Measurements from ENCODE around the gene RIPOR3.
A peak's percentile ranks its signal among the peaks of the same experiment; 100 is the strongest.
"Not testable (repeated sequence)": the region's sequence is repeated elsewhere in the genome, so short reads cannot be mapped to it uniquely, and the experiment has no call there.

Gene RIPOR3

DNA sequence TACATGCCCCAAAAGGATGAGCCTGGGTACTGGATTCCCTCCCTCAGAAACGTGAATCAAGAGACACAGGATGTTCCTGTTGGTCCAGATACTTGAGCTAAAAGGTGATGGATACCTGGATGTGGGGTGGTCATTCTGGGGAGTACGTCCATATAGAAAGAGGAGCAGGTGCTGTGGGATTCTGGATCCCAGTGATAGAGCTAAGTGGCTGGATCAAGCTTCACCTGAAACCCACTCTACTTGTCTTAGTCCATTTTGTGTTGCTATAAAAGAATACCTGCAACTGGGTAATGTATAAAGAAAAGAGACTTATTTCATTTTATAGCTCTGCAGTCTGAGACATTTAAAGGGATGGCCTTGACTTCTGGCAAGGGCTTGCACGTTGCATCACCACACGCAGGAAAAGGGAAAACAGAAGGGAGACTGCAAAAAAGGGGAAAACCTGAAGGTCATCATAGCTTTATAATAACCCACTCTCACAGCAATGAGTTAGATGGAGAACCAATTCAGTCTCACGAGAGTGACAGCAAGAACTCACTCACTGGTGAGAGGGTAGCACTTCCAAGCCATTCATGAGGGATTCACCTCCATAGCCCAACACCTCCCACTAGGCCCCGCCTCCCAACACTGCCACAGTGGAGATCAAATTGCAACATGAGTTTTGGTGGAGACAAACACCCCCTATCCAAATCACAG lies 31.2 kb downstream of the RIPOR3 start:
- DNase-seq (ENCODE audit: insufficient read length, low spot score) (no peak), FAIRE-seq (peak; percentile 86)

DNA sequence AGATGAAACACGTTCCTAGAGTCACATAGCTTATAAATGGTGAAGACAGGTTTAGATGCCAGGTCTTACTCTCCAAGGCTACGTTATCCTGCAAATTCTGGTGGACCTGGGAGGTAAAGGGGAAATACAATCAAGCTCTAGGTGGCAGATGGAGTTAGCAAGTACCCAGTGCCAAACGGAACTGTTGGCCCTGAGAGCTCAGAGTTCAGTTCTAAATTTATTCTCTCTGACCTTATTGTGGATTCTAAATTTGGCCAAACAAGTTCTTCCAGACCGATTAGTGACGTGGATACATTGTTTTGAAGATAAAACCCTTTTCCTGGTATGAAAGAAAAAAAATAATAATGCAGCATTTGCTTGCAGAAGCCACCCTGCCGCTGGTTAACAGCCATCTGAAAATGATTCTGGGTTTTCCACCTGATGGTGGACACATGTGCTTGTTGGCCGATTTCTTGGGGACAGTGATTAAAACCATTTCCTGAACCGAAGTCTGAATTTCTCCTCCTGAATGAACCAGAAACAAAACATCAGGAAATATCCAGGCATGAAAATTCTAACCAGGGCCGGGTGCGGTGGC lies 32.5 kb downstream of the RIPOR3 start:
- no peak for DNase-seq (ENCODE audit: insufficient read length, low spot score)
- no peak for FAIRE-seq

DNA sequence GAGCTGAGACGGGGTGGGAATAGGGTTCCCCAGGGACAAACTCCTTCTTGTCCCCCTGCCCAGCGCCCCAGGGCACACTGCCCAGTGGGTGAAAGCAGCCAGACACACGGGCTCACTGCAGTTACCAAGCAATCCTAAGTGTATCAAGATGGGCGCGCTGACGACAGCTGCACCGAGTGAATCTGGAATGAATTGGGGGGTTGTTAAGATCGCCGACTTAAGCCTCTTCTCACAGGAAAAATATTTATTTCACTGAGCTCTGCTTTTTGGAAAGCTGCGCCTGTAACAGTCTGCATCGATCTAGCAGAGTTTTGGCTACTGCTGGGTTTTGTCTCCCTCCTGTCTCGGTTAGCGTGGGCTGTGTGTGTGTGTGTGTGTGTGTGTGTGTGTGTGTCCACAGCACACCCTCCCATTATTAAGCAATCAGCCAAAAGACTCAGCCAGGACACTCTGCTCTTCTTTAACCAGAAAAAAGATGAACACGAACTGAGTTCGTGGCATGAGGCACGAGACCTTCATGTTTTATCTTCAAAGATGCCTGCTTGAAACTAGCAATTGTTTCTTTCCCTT lies 35.9 kb downstream of the RIPOR3 start:
- FAIRE-seq: no peak

DNA sequence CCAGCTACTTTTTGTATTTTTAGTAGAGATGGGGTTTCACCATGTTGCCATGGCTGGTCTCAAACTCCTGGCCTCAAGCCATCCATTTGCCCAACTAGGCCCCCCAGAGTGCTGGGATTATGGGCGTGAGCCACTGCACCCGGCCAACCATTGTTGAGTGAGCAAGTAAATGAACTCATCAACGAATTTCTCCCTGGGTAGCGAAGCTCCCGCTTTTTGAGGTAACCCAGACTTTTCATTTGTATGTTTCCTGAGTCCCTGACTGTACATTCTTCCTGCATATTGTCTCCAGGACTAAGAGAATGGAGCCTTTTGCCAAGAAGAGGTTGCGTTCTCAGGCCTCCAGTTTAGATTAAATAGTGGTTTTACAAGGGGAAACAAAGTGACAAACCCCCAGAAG lies 36.4 kb downstream of the RIPOR3 start:
- DNase-seq (ENCODE audit: insufficient read length, low spot score) (no peak), FAIRE-seq (peak; percentile 23)

More for the DNA sequence above, 35.9 kb downstream of the RIPOR3 start:
- DNase-seq (ENCODE audit: insufficient read length, low spot score): no peak

DNA sequence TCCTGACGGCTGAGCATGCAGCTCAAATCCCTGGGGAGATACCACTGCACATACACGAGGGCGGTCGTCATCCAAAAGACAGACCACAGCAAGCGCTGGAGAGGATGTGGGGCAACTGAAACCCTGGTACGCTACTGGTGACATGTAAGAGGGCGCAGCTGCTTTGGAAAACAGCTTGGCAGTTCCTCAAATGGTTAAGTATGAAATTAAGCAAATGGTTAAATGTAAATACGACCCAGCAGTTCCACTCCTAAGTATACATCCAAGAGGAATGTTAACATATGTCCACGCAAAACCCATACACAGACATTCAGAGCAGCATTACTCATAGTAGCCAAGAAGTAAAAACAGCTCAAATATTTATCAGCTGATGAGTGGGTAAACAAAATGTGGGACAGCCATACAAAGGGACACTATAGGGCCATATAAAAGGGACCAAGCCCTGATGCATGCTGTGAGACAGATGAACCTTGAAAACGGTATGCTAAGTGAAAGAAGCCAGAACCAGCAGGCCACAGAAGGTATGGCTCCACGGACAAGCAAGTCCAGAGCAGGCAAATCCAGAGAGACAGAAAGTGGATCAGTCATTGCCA lies 38.5 kb downstream of the RIPOR3 start:
- FAIRE-seq: peak; percentile 44
- DNase-seq (ENCODE audit: insufficient read length, low spot score): no peak

DNA sequence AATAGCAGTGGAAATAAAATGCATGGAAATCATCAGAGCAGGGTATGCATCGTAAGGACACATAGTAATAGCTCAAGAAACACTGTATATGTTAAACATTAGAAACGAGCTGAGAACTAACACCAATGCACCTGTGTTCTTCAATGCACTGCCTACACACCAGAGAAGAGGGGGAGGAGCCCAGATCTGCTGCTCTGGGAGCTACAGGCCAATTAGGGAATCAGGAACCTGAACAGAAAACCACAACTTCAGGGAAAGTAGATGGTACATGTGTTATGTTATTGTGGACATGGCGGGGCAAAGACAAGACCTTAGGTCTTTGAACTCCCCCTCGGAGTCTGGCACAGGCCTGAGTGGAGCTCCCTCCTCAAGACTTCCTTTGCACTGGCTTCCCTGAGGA lies 39.7 kb downstream of the RIPOR3 start:
- no peak for DNase-seq (ENCODE audit: insufficient read length, low spot score)

DNA sequence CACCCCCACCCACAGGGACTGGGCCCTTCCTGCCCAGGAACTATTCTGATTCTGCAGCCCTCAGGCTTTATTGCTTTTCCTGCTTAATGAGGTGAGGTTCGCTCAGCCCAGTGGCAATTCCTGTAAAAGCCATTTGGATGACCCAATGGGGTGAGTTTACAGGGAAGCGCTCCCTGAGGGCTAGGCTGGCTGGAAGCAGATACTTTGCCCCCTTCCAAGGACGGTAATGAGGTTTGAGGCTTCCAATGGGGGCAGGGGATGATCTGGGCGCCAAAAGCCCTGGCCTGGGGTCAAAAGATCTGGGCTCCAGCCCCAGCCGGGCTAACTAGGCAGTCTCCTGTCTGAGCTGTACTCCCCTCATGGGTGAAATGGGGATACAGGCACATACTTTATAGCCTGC lies 41.8 kb downstream of the RIPOR3 start:
- FAIRE-seq (peak; percentile 9), DNase-seq (ENCODE audit: insufficient read length, low spot score) (no peak)

More for the DNA sequence above, 39.7 kb downstream of the RIPOR3 start:
- FAIRE-seq: peak; percentile 88

DNA sequence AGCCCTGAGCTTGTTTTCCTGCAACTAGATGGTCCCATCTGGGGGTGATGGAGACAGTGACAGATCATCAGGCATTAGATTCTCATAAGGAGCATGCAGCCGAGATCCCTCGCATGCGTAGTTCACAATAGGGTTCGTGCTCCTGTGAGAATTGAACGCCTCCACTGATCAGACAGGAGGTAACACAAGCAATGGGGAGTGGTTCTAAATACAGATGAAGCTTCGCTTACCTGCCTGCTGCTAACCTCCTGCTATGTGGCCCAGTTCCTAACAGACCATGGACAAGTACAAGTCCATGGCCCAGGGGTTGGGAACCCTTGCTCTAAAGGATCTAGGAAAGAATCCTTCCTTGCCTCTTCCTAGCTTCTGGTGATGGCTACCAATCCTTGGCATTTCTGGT lies 42.7 kb downstream of the RIPOR3 start:
- DNase-seq (ENCODE audit: insufficient read length, low spot score) (no peak), FAIRE-seq (peak; percentile 66)

DNA sequence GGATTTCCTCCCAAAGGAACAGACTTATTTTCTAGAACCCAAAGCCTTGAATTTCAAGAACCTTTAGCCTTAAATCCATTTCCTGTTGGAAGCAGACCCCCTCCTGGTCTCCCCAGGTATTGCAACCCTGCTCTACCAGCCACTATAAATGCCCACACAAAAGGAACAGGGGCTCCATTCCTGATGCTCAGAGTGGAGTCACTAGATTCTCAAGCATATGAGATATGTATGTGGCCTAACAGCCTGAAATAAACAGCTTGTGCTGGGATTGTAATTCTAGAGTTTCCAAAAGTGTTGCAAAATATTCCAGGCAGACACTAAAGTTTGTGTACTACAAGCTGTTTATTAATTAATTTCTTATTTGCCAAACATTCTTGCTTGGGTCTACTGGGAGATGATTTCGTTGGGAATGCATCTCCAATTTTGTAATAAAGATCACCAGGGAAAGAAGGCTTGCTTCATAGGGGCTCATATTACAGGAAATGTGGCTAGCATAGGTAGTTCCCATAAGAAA lies 44.8 kb downstream of the RIPOR3 start:
- no peak for FAIRE-seq

DNA sequence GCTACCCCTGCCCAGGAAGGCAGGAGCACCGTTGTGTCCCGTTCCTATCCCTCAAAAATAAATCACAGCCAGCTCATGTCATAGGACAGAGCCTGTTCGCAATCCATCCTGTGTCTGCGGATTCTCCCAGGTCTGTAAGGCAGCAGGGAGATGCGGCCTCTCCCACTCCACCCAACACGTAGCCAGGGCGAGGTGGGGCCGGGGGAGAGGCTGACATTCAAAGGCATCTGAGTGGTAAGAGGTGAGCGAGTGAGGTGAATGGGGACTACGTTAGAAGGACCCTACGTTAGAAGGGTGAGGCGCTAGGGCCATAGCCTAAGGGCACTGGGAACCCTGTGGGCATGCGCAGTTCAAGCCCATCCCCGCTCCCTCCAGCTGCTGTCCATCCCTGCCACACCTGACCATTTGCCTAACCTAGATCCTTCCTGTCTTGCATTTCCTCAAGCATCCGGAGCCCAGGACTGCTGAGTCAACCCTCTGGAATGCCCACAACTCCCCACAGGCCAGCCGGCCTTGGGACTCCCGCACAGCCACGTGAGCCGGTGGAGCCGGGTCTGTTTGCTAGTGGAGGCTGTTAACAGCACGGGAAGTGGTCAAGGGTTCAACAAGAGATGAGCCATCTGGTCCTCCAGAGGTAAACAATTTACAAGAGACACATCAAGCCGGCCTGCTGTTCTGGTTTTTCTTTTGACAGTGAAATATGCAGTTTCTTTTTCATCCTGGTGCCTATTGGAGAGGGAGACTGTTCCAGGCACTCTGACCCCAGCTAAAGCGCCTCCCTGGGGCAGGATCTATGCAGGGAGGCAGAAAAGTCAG lies 45.9 kb downstream of the RIPOR3 start:
- FAIRE-seq: peak; percentile 100
- DNase-seq (ENCODE audit: insufficient read length, low spot score): peak; percentile 100

More for the DNA sequence above, 44.8 kb downstream of the RIPOR3 start:
- DNase-seq (ENCODE audit: insufficient read length, low spot score): peak; percentile 74

DNA sequence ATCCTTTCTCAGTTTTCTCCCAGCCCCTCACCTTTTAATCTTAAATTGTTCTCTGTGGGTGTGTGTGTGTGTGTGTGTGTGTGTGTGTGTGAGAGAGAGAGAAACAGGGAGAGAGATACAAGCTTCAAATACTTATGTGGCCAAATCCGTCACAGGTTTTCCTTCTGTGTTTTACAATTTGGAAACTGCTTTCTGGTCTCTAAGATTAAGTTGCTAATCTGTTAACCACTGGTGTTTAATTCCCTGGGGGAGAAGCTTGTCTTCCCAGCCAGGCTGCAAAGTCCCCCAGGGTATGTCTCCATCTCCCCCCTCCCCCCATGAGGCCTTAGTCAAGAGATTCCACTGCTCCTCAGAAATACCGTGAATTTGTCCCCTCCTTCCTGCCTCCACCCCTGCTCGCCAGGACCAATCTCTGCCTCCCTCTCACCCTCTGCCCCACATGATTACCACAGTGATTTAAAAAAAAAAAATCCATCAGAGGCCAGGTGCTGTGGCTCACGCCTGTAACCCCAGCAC lies 49.0 kb downstream of the RIPOR3 start:
- DNase-seq (ENCODE audit: insufficient read length, low spot score) (no peak), FAIRE-seq (no peak)

DNA sequence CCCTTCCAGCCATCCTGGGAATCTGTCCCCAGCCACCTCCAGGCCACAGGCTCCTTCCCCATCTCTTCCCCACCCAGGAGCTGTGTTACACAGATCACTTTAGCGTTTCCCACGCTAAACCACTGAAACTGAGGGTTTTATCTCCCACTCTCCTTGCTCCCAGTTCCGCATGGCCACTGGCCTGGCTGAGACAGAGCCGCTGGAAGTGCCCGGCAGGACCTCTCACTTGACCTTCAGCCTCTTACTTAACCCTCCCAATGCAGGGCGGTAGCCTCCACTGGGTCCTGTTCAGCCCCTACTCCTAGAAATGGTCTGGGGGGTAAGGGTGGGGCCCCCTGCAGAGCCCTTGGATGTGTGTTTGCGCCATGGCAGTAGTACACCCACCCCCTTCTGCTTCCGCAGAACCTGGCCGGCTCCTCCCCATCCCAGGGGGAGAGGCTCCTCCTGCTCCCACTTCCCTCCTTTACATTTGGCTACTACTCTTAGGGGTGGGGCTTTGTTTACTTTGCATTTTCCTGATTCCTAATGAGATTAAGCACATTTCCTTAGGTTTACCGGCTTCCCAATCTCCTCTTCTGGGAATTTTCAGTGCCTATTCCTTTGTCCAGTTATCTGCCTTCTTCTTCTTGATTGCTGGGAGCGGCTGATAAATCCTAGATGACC lies 49.6 kb downstream of the RIPOR3 start:
- FAIRE-seq: peak; percentile 36
- not testable (repeated sequence) for DNase-seq (ENCODE audit: insufficient read length, low spot score)

DNA sequence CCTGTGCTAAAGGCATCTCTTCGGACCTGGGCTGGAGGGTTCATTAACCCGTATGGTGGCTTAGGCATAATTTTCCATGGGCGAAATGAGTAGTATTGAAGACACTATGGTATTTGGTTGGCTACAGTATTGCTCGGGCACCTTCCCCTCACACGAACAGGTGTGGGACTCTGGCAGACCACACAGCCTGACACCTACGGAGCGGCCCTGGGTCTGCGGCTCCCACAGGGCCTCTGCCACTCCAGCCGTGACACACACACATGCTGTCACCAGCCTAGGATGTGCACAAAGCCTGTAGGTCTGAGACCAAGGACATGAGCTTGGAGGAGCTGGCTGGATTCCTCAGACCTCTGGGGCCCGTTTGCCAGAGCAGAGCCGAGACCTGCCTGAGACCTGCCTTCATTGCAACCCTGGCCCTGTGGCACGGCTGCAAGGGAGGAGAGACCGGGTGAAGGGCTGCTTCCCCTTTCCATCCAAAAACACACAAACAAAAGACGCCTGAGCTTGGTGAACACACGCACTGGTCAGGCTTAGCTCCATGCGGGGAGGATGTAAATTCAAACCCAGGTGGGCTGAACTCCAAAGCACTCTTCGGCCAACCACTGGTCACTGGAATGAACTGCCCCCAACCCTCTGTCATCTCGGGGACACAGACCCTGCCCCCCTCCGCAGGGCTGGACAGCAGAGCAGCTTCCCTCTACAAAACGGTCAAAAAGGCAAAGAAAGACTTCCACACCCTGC lies 51.2 kb downstream of the RIPOR3 start:
- not testable (repeated sequence) for FAIRE-seq; DNase-seq (ENCODE audit: insufficient read length, low spot score)

DNA sequence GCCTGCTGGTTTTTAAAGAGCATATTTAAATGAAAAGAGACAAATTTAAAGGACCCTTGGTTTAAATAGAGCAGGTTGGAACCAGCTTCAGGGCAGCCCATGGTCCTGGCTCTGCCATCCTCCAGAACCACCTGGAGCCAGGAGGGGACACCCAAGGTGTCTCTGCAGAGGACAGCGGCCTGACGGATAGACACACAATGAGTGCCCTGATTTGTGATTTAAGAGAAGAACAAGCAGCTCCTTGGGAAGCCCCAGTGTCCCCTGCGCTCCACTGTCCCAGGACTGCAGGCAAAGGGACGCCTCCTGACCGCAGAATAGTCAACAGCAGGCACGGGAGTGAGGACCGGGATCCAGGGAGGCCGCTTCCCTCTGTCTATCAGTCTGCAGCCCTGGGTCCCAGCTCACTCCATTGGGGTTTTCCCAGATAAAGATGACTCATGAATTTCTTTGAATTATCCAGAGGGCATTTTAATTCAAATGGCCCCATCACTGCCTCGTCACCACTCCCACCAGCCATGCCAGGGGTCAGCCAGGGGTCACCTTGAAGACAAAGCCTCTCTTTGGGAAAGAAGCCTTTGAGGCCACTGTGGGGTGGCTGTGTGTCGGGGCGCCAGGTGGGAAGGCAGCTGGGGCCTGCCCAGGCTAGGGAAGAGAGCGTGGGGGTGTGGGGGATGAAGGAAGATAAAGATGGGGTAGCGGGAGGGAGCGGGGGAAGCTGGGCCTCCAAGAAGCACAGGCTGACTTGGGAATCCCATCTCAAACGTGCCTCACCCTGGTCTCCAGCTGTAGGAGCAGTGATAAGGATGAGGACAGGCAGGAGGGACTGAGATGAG lies 53.1 kb downstream of the RIPOR3 start:
- DNase-seq (ENCODE audit: insufficient read length, low spot score) (peak; percentile 82), FAIRE-seq (peak; percentile 91)

DNA sequence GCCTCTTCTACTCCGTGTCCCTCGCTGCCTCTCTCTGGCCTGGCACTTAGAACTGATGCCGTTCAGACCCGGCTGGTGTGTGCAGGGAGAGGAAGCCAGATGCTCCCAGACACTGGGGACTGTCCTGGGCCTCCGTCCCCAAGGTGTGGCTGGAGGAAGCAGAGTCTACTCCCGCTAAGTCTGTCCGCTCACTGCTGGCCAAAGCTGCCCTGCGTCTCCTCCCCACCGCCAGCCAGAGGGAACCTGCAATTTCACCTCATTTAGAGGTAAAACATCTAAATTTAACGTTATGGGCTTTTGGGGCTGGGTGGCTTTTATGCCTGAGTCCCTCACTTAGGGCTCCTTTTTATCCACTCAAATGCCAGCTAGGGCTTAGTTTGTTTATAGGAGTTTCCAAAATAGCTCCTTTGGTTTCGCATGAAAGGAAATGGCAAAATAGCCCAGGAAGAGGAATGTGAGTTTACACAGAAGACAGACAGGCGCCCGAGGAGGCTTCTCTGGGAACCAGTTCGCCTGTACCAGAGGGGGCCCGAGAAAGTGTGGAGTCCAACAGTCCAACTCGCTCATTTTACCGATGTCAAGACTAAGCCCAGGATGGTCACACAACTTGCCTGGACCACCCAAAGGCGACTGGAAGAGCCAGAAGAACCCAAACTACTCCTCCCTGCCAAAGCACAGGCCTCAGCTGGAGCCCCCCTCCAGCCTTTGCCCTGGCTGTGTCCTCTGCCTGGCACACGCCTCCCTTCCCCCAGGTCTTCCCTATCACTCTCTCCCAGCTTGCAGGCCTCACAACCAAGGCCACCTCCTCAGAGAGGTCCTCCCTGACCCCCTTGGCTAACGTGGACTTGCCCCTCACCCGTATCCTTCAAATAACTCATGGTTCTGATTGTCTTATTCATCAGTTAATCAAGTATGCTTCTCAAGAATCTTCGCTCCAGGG lies 54.5 kb downstream of the RIPOR3 start:
- DNase-seq (ENCODE audit: insufficient read length, low spot score) (no peak), FAIRE-seq (peak; percentile 4)

DNA sequence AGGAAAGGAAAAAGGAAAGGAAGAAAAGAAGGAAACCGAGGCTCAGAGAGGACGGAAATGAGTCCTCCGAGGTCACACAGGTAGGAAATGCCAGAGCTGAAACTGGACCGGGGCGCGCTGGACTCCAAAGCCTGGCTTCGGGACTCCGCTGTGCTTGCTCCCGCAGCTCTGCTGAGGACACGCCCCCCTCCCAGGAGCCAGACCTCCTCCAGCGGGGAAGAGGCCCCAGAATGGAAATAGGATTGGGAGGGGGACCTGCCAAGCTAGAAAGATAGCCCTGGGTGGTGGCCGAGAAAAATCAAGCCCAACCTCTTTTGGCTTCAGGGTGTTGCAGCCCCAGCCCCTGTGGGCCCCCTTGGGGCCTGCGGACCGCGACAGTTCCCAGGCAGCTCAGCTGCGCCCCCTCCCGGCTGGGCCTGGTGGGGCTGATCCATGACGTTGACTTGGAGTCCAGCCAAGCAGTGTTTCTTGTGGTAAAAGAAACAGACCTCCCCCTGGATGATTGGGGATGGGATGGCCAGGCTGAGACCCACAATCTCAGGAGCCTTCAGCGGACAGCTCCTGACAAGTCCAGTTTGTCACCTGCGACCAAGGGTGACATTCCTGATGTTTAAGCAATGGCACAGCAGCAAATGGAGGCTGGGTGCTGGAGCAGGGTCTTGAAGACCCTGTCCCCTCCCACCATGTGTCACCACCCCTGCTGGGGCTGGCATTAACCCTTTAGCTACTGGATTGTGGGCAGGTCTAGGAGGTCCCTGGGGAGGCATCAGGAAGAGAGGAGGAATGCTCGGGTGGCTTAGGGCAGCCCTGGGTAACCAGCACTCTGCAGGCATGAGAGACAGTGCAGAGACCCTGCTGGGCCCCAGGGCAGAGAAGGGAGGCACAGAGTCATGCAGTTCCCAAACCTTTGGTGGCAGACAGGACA lies 55.4 kb downstream of the RIPOR3 start:
- FAIRE-seq: peak; percentile 72
- DNase-seq (ENCODE audit: insufficient read length, low spot score): peak; percentile 82
